Keratinocyte (primary cell): ENCODE results near the gene INS. TPM values are rescaled to one million over a fixed set of nuclear protein-coding genes. Genes with fewer than 3 reads are reported as not detected.

Experiments used
- DNase-seq: peaks from one replicate; pipeline ENCODE4 v3.0.0-alpha.2; 2011; ENCODE audit warnings: low read depth, missing footprints, low spot score
- FAIRE-seq: peaks from 2 replicates; lab custom pipeline; 2011; peaks lifted over from hg19 to GRCh38; lab: Jason Lieb, UNC
- H2AFZ ChIP-seq: 2 replicates; pipeline ENCODE4 v1.6.0; 2012; ENCODE audit warnings: low read length, control low read depth, inconsistent platforms; ENCODE audit not compliant: control insufficient read depth
- H3K27ac ChIP-seq: 2 replicates; pipeline ENCODE4 v1.5.1; 2011; ENCODE audit warnings: low read length; ENCODE audit not compliant: control insufficient read depth, insufficient read depth
- H3K27me3 ChIP-seq: 3 replicates; pipeline ENCODE4 v1.6.0; 2011; ENCODE audit warnings: low read length; ENCODE audit not compliant: control insufficient read depth, insufficient read depth; ENCODE audit errors: extremely low read depth
- H3K36me3 ChIP-seq, 2 experiments: 2 replicates in 1 of 2; 3 replicates in 1 of 2; pipeline ENCODE4 v1.5.1; 2011; ENCODE audit warnings: low read length in 2 of 2, mild to moderate bottlenecking in 1 of 2; ENCODE audit not compliant: control insufficient read depth in 2 of 2, insufficient read depth in 2 of 2; ENCODE audit errors: extremely low read depth in 1 of 2
- H3K4me1 ChIP-seq: 3 replicates; pipeline ENCODE4 v1.5.1; 2011; ENCODE audit warnings: low read length; ENCODE audit not compliant: control insufficient read depth, insufficient read depth; ENCODE audit errors: extremely low read depth
- H3K4me2 ChIP-seq: 3 replicates; pipeline ENCODE4 v1.6.0; 2011; ENCODE audit warnings: low read depth, low read length; ENCODE audit not compliant: control insufficient read depth, insufficient read depth; ENCODE audit errors: extremely low read depth
- H3K4me3 ChIP-seq, 3 experiments: fragments of 200-600 bp in 1 of 3; sonication (generic) in 1 of 3; 2 replicates in 2 of 3; 3 replicates in 1 of 3; pipeline ENCODE4 v1.5.1; 2011 to 2016; ENCODE audit warnings: low read length in 3 of 3, mild to moderate bottlenecking in 3 of 3, control low read depth in 2 of 3, inconsistent platforms in 1 of 3, low read depth in 1 of 3, mixed read lengths in 1 of 3, mixed run types in 1 of 3, moderate library complexity in 1 of 3; ENCODE audit not compliant: control insufficient read depth in 2 of 3, insufficient read depth in 2 of 3; ENCODE audit errors: extremely low read depth in 1 of 3
- H3K79me2 ChIP-seq: 2 replicates; pipeline ENCODE4 v1.6.0; 2012; ENCODE audit warnings: low read length; ENCODE audit not compliant: control insufficient read depth, insufficient read depth
- H3K9ac ChIP-seq: 3 replicates; pipeline ENCODE4 v1.6.0; 2011; ENCODE audit warnings: low read length; ENCODE audit not compliant: control insufficient read depth, insufficient read depth; ENCODE audit errors: extremely low read depth
- H3K9me1 ChIP-seq: 3 replicates; pipeline ENCODE4 v1.6.0; 2011; ENCODE audit warnings: low read length; ENCODE audit not compliant: control insufficient read depth, insufficient read depth; ENCODE audit errors: extremely low read depth
- H3K9me3 ChIP-seq: 2 replicates; pipeline ENCODE4 v1.5.1; 2012; ENCODE audit warnings: low read depth, low read length; ENCODE audit not compliant: control insufficient read depth
- H4K20me1 ChIP-seq: 3 replicates; pipeline ENCODE4 v1.6.0; 2011; ENCODE audit warnings: low read length; ENCODE audit not compliant: control insufficient read depth, insufficient read depth; ENCODE audit errors: extremely low read depth
- EZH2 ChIP-seq: IDR thresholded peaks from one replicate; pipeline ENCODE4 v1.6.1; 2012; ENCODE audit warnings: inconsistent platforms, mild to moderate bottlenecking, low read length, moderate library complexity
- dilution Hi-C: fragments of 300-500 bp; cut with MboI; formaldehyde crosslinking; loops from one replicate; pipeline ENCODE4 v1.7.0; 2020; ENCODE audit warnings: low sequenced_read_pairs; ENCODE audit not compliant: extremely low pct_ligation_motif_present
- polyA plus RNA-seq, 5 experiments: library from polyadenylated mRNA; depleted of rRNA in 3 of 5; stranded (reverse) in 3 of 5; stranded (forward) in 1 of 5; unstranded in 1 of 5; fragments of >200 nt; gene quantifications; 1 replicate in 1 of 5; 2 replicates in 3 of 5; 3 replicates in 1 of 5; pipeline versions ENCODE4 v1.2.1 to v1.2.3, GENCODE V29; 2011 to 2012; ENCODE audit warnings: missing spikeins in 2 of 5, low read depth in 1 of 5, low replicate concordance in 1 of 5
- TF ChIP-seq, protein P1 (sequence below), 3 experiments: IDR thresholded peaks in 1 of 3; conservative IDR thresholded peaks in 1 of 3; optimal IDR thresholded peaks in 1 of 3; 2 replicates in 2 of 3; 3 replicates in 1 of 3; pipeline versions ENCODE3 to v1.5.1; 2011; ENCODE audit warnings: low read length in 3 of 3, mild to moderate bottlenecking in 3 of 3, moderate library complexity in 2 of 3, control low read depth in 1 of 3, inconsistent platforms in 1 of 3; ENCODE audit not compliant: insufficient read depth in 2 of 3; ENCODE audit errors: extremely low read depth in 1 of 3

INS gene
- polyA plus RNA-seq, 1 donor (not counting 4 experiments of a cell fraction or from before 2014, with no cell fraction given): not detected

DNA sequence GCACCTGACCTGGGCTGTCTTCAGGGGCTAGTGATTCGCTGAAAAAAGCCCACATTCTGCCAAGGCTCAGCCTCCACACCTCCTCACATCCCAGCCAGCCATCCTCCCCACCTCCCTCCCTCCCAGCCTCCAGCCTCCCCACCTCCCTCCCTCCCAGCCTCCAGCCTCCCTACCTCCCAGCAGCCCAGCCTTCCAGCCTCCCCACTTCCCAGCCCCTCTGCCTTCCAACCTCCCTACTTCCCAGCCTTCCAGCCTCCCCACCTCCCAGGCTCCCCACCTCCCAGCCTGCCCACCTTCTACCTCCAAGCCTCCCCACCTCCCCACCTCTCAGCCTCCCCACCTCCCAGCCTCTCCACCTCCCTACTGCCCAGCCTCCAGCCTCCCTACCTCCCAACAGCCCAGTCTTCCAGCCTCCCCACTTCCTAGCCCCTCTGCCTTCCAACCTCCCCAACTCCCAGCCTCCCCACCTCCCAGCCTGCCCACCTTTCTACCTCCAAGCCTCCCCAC is 44.3 kb upstream of the INS start:
- Histone ChIP-seq H2AFZ (no peak overlapping the region), H3K27me3 (peaks cover 16% of the 10 kb centered on the region), H3K27ac (no peak overlapping the region), H3K4me1 (peaks cover 20% of the 10 kb centered on the region), H3K79me2 (no peaks in the 10 kb centered on the region), H3K9ac (no peak overlapping the region), H3K36me3 (no peaks in the 10 kb centered on the region), H3K9me3 (no peaks in the 10 kb centered on the region), H3K9me1 (no peaks in the 10 kb centered on the region), H3K4me3 (no peak overlapping the region), H4K20me1 (peaks cover 1% of the 10 kb centered on the region), H3K4me2 (no peak overlapping the region)
- dilution Hi-C loops: no loop called here
- no peak for TF ChIP-seq EZH2
- TF ChIP-seq, protein P1, sequence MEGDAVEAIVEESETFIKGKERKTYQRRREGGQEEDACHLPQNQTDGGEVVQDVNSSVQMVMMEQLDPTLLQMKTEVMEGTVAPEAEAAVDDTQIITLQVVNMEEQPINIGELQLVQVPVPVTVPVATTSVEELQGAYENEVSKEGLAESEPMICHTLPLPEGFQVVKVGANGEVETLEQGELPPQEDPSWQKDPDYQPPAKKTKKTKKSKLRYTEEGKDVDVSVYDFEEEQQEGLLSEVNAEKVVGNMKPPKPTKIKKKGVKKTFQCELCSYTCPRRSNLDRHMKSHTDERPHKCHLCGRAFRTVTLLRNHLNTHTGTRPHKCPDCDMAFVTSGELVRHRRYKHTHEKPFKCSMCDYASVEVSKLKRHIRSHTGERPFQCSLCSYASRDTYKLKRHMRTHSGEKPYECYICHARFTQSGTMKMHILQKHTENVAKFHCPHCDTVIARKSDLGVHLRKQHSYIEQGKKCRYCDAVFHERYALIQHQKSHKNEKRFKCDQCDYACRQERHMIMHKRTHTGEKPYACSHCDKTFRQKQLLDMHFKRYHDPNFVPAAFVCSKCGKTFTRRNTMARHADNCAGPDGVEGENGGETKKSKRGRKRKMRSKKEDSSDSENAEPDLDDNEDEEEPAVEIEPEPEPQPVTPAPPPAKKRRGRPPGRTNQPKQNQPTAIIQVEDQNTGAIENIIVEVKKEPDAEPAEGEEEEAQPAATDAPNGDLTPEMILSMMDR (optimal IDR thresholded peaks at IDR 0.05 in 1 of 3, IDR thresholded peaks at IDR 0.05 in 1 of 3, conservative IDR thresholded peaks at IDR 0.05 in 1 of 3; ENCODE audit: extremely low read depth in 1 of 3, insufficient read depth in 2 of 3, low read length in 3 of 3): no peak
- FAIRE-seq: no peak
- no peak for DNase-seq

DNA sequence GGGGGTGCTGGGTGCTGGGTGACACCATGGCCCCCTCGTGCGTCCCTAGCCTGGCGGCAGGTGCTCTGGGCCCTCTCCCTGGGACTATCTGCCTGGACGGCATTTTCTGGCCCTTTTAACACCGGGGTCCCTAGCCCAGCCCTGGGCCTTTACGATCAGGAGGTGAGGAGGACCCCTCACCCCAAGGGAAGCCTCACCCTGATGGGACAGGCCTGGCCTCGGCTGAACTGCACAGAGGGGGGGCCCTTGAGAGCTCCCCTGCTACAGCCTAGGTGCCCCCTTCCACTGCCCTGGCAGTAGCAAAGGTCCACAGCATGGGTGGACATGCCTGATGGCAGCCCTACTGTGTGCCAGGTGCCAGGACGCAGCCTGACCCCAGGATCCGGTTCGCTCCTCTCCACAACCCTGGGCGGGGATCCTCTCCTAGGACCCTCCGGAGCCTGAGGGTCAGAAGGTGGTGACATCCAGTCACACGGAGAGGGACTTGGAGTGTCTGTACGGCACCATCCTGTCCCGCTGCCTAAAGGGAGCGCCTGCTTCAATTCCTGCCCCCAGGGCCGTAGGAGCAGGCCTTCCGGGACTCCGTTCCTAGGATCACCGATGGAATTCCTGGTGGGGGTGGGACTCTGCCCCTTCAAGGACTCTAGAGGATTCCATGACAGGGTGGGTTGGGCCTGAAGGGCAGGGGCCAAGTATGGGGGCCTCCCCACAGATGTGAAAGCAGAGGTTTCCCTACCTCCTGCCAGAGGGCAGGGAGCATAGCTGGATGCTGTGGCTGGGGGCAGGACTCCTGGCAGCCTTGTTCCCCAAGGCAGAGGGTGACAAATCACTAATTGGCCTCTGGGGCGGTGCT is 43.6 kb upstream of the INS start:
- no peaks in the 10 kb centered on the region for H4K20me1 ChIP-seq
- H3K4me3 ChIP-seq: no peak overlapping the region
- H3K27me3 ChIP-seq: peaks cover 12% of the 10 kb centered on the region
- H3K79me2 ChIP-seq: no peaks in the 10 kb centered on the region
- H3K9ac ChIP-seq: no peak overlapping the region
- H3K27ac ChIP-seq: no peak overlapping the region
- no peak overlapping the region for H2AFZ ChIP-seq
- dilution Hi-C loops: no loop called here
- no peaks in the 10 kb centered on the region for H3K9me1 ChIP-seq
- peaks cover 20% of the 10 kb centered on the region for H3K4me1 ChIP-seq
- no peaks in the 10 kb centered on the region for H3K9me3 ChIP-seq
- DNase-seq (no peak), FAIRE-seq (no peak)
- H3K4me2 ChIP-seq: no peak overlapping the region
- H3K36me3 ChIP-seq: no peaks in the 10 kb centered on the region
- no peak for TF ChIP-seq EZH2
- TF ChIP-seq, protein P1 (optimal IDR thresholded peaks at IDR 0.05 in 1 of 3, IDR thresholded peaks at IDR 0.05 in 1 of 3, conservative IDR thresholded peaks at IDR 0.05 in 1 of 3; ENCODE audit: extremely low read depth in 1 of 3, insufficient read depth in 2 of 3, low read length in 3 of 3): no peak
